ENCODE results near the gene IL18R1.

IL18R1 gene

GRCh38 chr2:102391565-102391964, 36.0 kb downstream of the IL18R1 start:
- DNase-seq (ENCODE audit: low spot score) = no peak

GRCh38 chr2:102392096-102392495, 36.5 kb downstream of the IL18R1 start:
- DNase-seq (ENCODE audit: low spot score) = no peak

GRCh38 chr2:102392942-102393341, 37.3 kb downstream of the IL18R1 start:
- DNase-seq (ENCODE audit: low spot score) = no peak

GRCh38 chr2:102396012-102396411, 40.4 kb downstream of the IL18R1 start:
- no peak for DNase-seq (ENCODE audit: low spot score)

- no peak for DNase-seq (ENCODE audit: low spot score)
Measured at GRCh38 chr2:102397209-102397608, 41.6 kb downstream of the IL18R1 start.

- no peak for DNase-seq (ENCODE audit: low spot score)
Measured at GRCh38 chr2:102399499-102400141, 44.0 kb downstream of the IL18R1 start.

GRCh38 chr2:102401456-102401855, 45.9 kb downstream of the IL18R1 start:
- DNase-seq (ENCODE audit: low spot score) = no peak

- DNase-seq (ENCODE audit: low spot score) = no peak
Measured at GRCh38 chr2:102401865-102402264, 46.3 kb downstream of the IL18R1 start.

GRCh38 chr2:102410952-102411351, 55.4 kb downstream of the IL18R1 start:
- DNase-seq (ENCODE audit: low spot score) = no peak

GRCh38 chr2:102412199-102412598, 56.6 kb downstream of the IL18R1 start:
- DNase-seq (ENCODE audit: low spot score) = no peak

GRCh38 chr2:102417946-102418345, 62.4 kb downstream of the IL18R1 start:
- DNase-seq (ENCODE audit: low spot score) = no peak

GRCh38 chr2:102418421-102418961, 62.9 kb downstream of the IL18R1 start:
- no peak for DNase-seq (ENCODE audit: low spot score)

- DNase-seq (ENCODE audit: low spot score) = no peak
Measured at GRCh38 chr2:102420290-102420689, 64.7 kb downstream of the IL18R1 start.

GRCh38 chr2:102421890-102422759, 66.5 kb downstream of the IL18R1 start:
- no peak for DNase-seq (ENCODE audit: low spot score)

- DNase-seq (ENCODE audit: low spot score) = no peak
Measured at GRCh38 chr2:102422910-102423309, 67.3 kb downstream of the IL18R1 start, which contains the start of gene IL18RAP. TSS of gene IL18RAP (plus strand) at chr2:102423160. CDS start at chr2:102423278, 118 bp downstream.

GRCh38 chr2:102423368-102423767, 67.8 kb downstream of the IL18R1 start:
- no peak for DNase-seq (ENCODE audit: low spot score)

GRCh38 chr2:102424754-102425153, 69.2 kb downstream of the IL18R1 start:
- no peak for DNase-seq (ENCODE audit: low spot score)

- DNase-seq (ENCODE audit: low spot score) = no peak
Measured at GRCh38 chr2:102425441-102426132, 70.0 kb downstream of the IL18R1 start.

GRCh38 chr2:102427249-102427648, 71.7 kb downstream of the IL18R1 start:
- no peak for DNase-seq (ENCODE audit: low spot score)

- no peak for DNase-seq (ENCODE audit: low spot score)
Measured at GRCh38 chr2:102428573-102428972, 73.0 kb downstream of the IL18R1 start.

- no peak for DNase-seq (ENCODE audit: low spot score)
Measured at GRCh38 chr2:102432386-102432785, 76.8 kb downstream of the IL18R1 start.

- DNase-seq (ENCODE audit: low spot score) = no peak
Measured at GRCh38 chr2:102433973-102434654, 78.5 kb downstream of the IL18R1 start.

Measured in globus pallidus (tissue), 1 donor.